ENCODE results near the gene MYRIP.

GRCh38 chr3:40137591-40138295 lies 328.3 kb downstream of the MYRIP start:
- TF ChIP-seq CTCF (conservative IDR thresholded peaks at IDR 0.05 in 1 of 2, IDR thresholded peaks at IDR 0.05 in 1 of 2; ENCODE audit: extremely low read depth in 1 of 2, insufficient read depth in 1 of 2, low read depth in 1 of 2, low read length in 2 of 2) (no peak), EZH2 (IDR thresholded peaks at IDR 0.05; ENCODE audit: borderline replicate concordance, low read length) (no peak)
